Head of caudate nucleus (tissue), 42 donors: Measurements from ENCODE around the gene ABCC4.
"Not testable (repeated sequence)": the region's sequence is repeated elsewhere in the genome, so short reads cannot be mapped to it uniquely, and the experiment has no call there.

Source experiments
- DNase-seq, 42 donors: peaks; one replicate each; pipeline versions ENCODE4 v3.0.0 to v3.0.0-alpha.2; 2020 to 2021; ENCODE audit warnings: mixed read lengths in 7 of 42
- intact Hi-C: fragments of 100-400 bp; cut with DNase I; formaldehyde crosslinking; loops from one replicate; pipeline ENCODE4 v1.15.0; 2022

ABCC4 gene

GRCh38 chr13:95304453-95304852 is 3.2 kb upstream of the ABCC4 start:
- no peak for DNase-seq
- intact Hi-C loops, result no loop called here

GRCh38 chr13:95301968-95302393 is 730 bp upstream of the ABCC4 start:
- DNase-seq, result no peak
- intact Hi-C loops, result no loop called here

GRCh38 chr13:95300625-95301182 is 547 bp downstream of the ABCC4 start:
- intact Hi-C loops, result no loop called here
- DNase-seq, result peak in 39 of 42 donors; percentile 27 to 73 (median 50)

GRCh38 chr13:95298971-95299621 is 2.2 kb downstream of the ABCC4 start:
- intact Hi-C loops, result no loop called here
- no peak for DNase-seq

GRCh38 chr13:95298169-95298965 is 2.9 kb downstream of the ABCC4 start:
- intact Hi-C loops, result no loop called here
- no peak for DNase-seq

GRCh38 chr13:95296326-95296925 is 4.8 kb downstream of the ABCC4 start:
- intact Hi-C loops, result no loop called here
- DNase-seq, result peak in 36 of 42 donors; percentile 13 to 68 (median 36)

- DNase-seq, result no peak
- intact Hi-C loops, result no loop called here
Observed at GRCh38 chr13:95295026-95295425, 6.2 kb downstream of the ABCC4 start.

GRCh38 chr13:95292622-95293021 is 8.6 kb downstream of the ABCC4 start:
- intact Hi-C loops, result no loop called here
- peak in 5 of 42 donors; percentile 27 to 50 (median 38) for DNase-seq

- DNase-seq, intact Hi-C loops: not testable (repeated sequence)
Observed at GRCh38 chr13:95289901-95290300, 11.3 kb downstream of the ABCC4 start.

- intact Hi-C loops, result no loop called here
Observed at GRCh38 chr13:95289020-95289444, 12.2 kb downstream of the ABCC4 start.

GRCh38 chr13:95284436-95284835 is 16.8 kb downstream of the ABCC4 start:
- DNase-seq, result no peak
- intact Hi-C loops, result no loop called here

More at GRCh38 chr13:95289020-95289444, 12.2 kb downstream of the ABCC4 start:
- no peak for DNase-seq

GRCh38 chr13:95279016-95279415 is 22.2 kb downstream of the ABCC4 start:
- intact Hi-C loops, result no loop called here
- DNase-seq, result no peak

- DNase-seq, result no peak
- intact Hi-C loops, result no loop called here
Observed at GRCh38 chr13:95276037-95276505, 25.2 kb downstream of the ABCC4 start.

- DNase-seq, result no peak
- intact Hi-C loops, result no loop called here
Observed at GRCh38 chr13:95275322-95276036, 25.8 kb downstream of the ABCC4 start.

GRCh38 chr13:95273592-95274132 is 27.6 kb downstream of the ABCC4 start:
- intact Hi-C loops, DNase-seq: not testable (repeated sequence)

- intact Hi-C loops, result not testable (repeated sequence)
Observed at GRCh38 chr13:95272076-95272475, 29.2 kb downstream of the ABCC4 start.

GRCh38 chr13:95269756-95270155 is 31.5 kb downstream of the ABCC4 start:
- intact Hi-C loops, result no loop called here
- no peak for DNase-seq

More at GRCh38 chr13:95272076-95272475, 29.2 kb downstream of the ABCC4 start:
- DNase-seq, result not testable (repeated sequence)

GRCh38 chr13:95268343-95269065 is 32.7 kb downstream of the ABCC4 start:
- DNase-seq, intact Hi-C loops: not testable (repeated sequence)
